ENCODE results near the gene CLASP1. TPM values are rescaled to one million over a fixed set of nuclear protein-coding genes. Genes with fewer than 3 reads are reported as not detected.

CLASP1 gene
- total RNA-seq, 2 experiments from 2014 or later, result 58.0 to 58.5 TPM

DNA sequence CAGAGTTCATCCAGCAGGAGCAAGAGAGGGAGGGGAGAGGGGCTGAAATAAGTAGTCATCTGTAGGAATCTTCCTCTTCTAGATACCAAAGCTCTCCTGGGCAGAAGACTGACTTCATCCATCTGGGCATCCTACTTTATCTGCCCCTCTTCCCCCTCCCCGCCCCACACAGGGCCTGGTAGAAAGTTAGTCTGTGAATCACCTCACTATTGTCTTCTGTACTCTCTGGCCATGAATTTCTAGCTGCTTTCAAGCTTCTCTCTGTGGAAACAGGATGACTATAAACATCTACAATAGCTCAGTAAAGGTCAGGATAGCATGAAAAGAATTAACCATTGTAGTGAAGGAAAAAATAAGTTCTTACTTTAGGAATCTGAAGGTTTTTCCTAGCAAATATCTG lies 166.2 kb downstream of the CLASP1 start:
- Mint-ChIP-seq H3K9me3 (no peaks in the 10 kb centered on the region), H3K27me3 (no peaks in the 10 kb centered on the region), H3K27ac (no peak overlapping the region), H3K4me3 (no peak overlapping the region), H3K36me3 (ENCODE audit: low read depth) (peaks cover 34% of the 10 kb centered on the region), H3K4me1 (ENCODE audit: low read depth) (peaks cover 33% of the 10 kb centered on the region)
- Histone ChIP-seq H3K4me1 (ENCODE audit: insufficient read depth, low read length) (no peaks in the 10 kb centered on the region), H3K27ac (ENCODE audit: low read depth in 1 of 2, low read length in 2 of 2) (no peak overlapping the region), H3K27me3 (ENCODE audit: control insufficient read depth in 1 of 2, insufficient read depth in 2 of 2, low read length in 2 of 2) (no peaks in the 10 kb centered on the region), H3K9me3 (ENCODE audit: control insufficient read depth in 1 of 2, insufficient read depth in 1 of 2, low read length in 2 of 2) (no peaks in the 10 kb centered on the region), H3K36me3 (ENCODE audit: insufficient read depth, low read length) (peaks cover 3% of the 10 kb centered on the region), H3K4me3 (ENCODE audit: low read length) (no peak overlapping the region)
- DNase-seq (no peak), ATAC-seq (ENCODE audit: poor library complexity) (no peak)
- TF ChIP-seq, protein P1, sequence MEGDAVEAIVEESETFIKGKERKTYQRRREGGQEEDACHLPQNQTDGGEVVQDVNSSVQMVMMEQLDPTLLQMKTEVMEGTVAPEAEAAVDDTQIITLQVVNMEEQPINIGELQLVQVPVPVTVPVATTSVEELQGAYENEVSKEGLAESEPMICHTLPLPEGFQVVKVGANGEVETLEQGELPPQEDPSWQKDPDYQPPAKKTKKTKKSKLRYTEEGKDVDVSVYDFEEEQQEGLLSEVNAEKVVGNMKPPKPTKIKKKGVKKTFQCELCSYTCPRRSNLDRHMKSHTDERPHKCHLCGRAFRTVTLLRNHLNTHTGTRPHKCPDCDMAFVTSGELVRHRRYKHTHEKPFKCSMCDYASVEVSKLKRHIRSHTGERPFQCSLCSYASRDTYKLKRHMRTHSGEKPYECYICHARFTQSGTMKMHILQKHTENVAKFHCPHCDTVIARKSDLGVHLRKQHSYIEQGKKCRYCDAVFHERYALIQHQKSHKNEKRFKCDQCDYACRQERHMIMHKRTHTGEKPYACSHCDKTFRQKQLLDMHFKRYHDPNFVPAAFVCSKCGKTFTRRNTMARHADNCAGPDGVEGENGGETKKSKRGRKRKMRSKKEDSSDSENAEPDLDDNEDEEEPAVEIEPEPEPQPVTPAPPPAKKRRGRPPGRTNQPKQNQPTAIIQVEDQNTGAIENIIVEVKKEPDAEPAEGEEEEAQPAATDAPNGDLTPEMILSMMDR (IDR thresholded peaks at IDR 0.05), result no peak
- CTCF ChIA-PET, result no interaction called here
- intact Hi-C loops (cut with DNase I, micrococcal nuclease), result no loop called here
- POLR2A ChIA-PET, result no interaction called here

DNA sequence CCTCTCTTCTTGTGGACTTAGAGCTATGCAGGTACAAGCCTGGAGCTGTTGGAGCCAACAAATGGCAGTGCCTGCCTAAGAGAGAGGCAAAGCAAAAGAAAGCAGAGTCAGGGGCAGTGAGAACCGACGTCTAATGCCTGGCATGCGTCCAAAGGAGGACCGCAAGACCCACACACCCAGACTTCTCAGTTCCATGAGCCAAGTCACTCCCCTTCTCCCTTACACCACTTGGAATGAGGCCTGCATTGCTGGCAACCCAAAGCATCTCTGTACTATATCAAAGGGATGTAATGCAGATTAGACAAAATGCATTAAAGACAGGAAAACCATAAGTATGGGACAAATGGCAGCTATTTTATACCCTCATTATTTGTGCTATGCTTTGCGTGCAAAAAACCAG lies 168.4 kb downstream of the CLASP1 start:
- Histone ChIP-seq H3K27ac (ENCODE audit: low read depth in 1 of 2, low read length in 2 of 2) (no peak overlapping the region), H3K36me3 (ENCODE audit: insufficient read depth, low read length) (peaks cover 3% of the 10 kb centered on the region), H3K4me3 (ENCODE audit: low read length) (no peak overlapping the region), H3K27me3 (ENCODE audit: control insufficient read depth in 1 of 2, insufficient read depth in 2 of 2, low read length in 2 of 2) (no peaks in the 10 kb centered on the region), H3K4me1 (ENCODE audit: insufficient read depth, low read length) (no peaks in the 10 kb centered on the region), H3K9me3 (ENCODE audit: control insufficient read depth in 1 of 2, insufficient read depth in 1 of 2, low read length in 2 of 2) (no peaks in the 10 kb centered on the region)
- ChIA-PET CTCF (no interaction called here), POLR2A (no interaction called here)
- Mint-ChIP-seq H3K4me1 (ENCODE audit: low read depth) (peaks cover 46% of the 10 kb centered on the region), H3K36me3 (ENCODE audit: low read depth) (peaks cover 34% of the 10 kb centered on the region), H3K27me3 (no peaks in the 10 kb centered on the region), H3K4me3 (no peak overlapping the region), H3K9me3 (no peaks in the 10 kb centered on the region), H3K27ac (peak overlapping the region; percentile 15)
- ATAC-seq (ENCODE audit: poor library complexity) (no peak), DNase-seq (no peak)
- intact Hi-C loops (cut with DNase I, micrococcal nuclease), result no loop called here
- TF ChIP-seq, protein P1 (IDR thresholded peaks at IDR 0.05), result no peak

DNA sequence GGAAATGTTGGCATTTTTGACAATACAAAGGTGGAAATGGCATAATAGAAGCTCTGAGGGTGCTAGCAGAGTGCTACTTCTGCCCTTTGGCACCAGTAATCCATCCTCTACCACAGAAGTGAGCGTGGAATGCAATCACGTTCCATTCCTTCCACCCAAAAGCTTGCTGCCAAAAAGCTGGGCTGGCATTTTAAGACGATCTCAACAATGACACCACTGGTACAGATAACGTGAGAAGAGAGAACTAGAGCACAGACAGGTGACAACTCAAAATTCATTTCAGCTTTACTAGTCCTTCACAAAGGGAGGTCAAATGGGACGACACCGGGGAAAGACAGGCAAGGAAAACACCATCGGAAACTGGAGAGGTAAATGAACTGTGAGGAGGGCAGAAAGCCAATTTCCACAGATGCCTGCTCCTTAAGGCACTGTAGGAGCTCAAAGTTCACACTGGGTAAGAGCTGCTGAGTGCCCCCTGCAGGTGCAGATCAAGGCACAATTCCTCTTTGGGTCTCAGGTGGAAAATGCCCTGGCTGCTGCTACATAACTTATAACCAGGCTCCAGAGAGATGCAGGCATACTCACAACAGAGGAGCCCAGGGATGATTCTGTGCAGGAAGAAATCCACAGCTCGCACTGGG lies 169.3 kb downstream of the CLASP1 start:
- intact Hi-C loops (cut with DNase I, micrococcal nuclease), result no loop called here
- H3K4me1 ChIP-seq (ENCODE audit: insufficient read depth, low read length), result no peaks in the 10 kb centered on the region
- H3K4me3 Mint-ChIP-seq, result no peak overlapping the region
- no peaks in the 10 kb centered on the region for H3K27me3 ChIP-seq (ENCODE audit: control insufficient read depth in 1 of 2, insufficient read depth in 2 of 2, low read length in 2 of 2)
- DNase-seq (no peak), ATAC-seq (ENCODE audit: poor library complexity) (no peak)
- H3K27me3 Mint-ChIP-seq, result no peaks in the 10 kb centered on the region
- no peak overlapping the region for H3K27ac ChIP-seq (ENCODE audit: low read depth in 1 of 2, low read length in 2 of 2)
- TF ChIP-seq, protein P1 (IDR thresholded peaks at IDR 0.05), result no peak
- ChIA-PET CTCF (no interaction called here), POLR2A (no interaction called here)
- H3K27ac Mint-ChIP-seq, result no peak overlapping the region
- H3K9me3 Mint-ChIP-seq, result no peaks in the 10 kb centered on the region
- peaks cover 48% of the 10 kb centered on the region for H3K4me1 Mint-ChIP-seq (ENCODE audit: low read depth)
- no peaks in the 10 kb centered on the region for H3K9me3 ChIP-seq (ENCODE audit: control insufficient read depth in 1 of 2, insufficient read depth in 1 of 2, low read length in 2 of 2)
- H3K4me3 ChIP-seq (ENCODE audit: low read length), result no peak overlapping the region
- H3K36me3 ChIP-seq (ENCODE audit: insufficient read depth, low read length), result peaks cover 3% of the 10 kb centered on the region
- peaks cover 34% of the 10 kb centered on the region for H3K36me3 Mint-ChIP-seq (ENCODE audit: low read depth)

Data from CD4-positive, alpha-beta T cell (primary cell).